ENCODE results near the gene FARS2.

- TF ChIP-seq CTCF (IDR thresholded peaks at IDR 0.05 in 8 of 11, conservative IDR thresholded peaks at IDR 0.05 in 3 of 11) (no peak), POLR2A (IDR thresholded peaks at IDR 0.05) (no peak), POLR2AphosphoS5 (IDR thresholded peaks at IDR 0.05) (no peak)
Measured at GRCh38 chr6:5637714-5638113, 376.4 kb downstream of the FARS2 start.

Measured in spleen (tissue), 7 donors.